Pancreas (tissue), 10 donors: Measurements from ENCODE around the gene SARS2. TPM values are rescaled to one million over a fixed set of nuclear protein-coding genes. Genes with fewer than 3 reads are reported as not detected.

Experiments
- ATAC-seq, 4 donors: fragments of 200-7000 bp; cut with Tn5 transposase; one replicate each; pipeline versions ENCODE4 v1.8.0 to v1.9.1; 2020; ENCODE audit warnings: mild to moderate bottlenecking in 4 of 4, moderate library complexity in 4 of 4
- DNase-seq, 6 donors: peaks; one replicate each; pipeline ENCODE4 v3.0.0-alpha.2; 2020
- FAIRE-seq: peaks from 2 replicates; lab custom pipeline; 2012; peaks lifted over from hg19 to GRCh38; lab: Jason Lieb, UNC
- H3K27ac ChIP-seq, 4 donors: fragments of 200-600 bp; sonication (generic); 1 replicate in 3 of 4; 2 replicates in 1 of 4; pipeline versions ENCODE4 v1.5.0 to v1.8.0; 2020
- H3K27me3 ChIP-seq, 4 donors: fragments of 200-600 bp; one replicate each; pipeline ENCODE4 v1.8.0; 2021
- H3K36me3 ChIP-seq, 3 donors: fragments of 200-600 bp; sonication (generic) in 1 of 3; one replicate each; pipeline versions ENCODE4 v1.5.0 to v1.8.0; 2020 to 2021
- H3K4me1 ChIP-seq, 3 donors: fragments of 200-600 bp; one replicate each; pipeline ENCODE4 v1.8.0; 2021
- H3K4me3 ChIP-seq, 4 donors: fragments of 200-600 bp; sonication (generic) in 2 of 4; one replicate each; pipeline versions ENCODE4 v1.5.0 to v1.8.0; 2020 to 2021
- H3K9me3 ChIP-seq, 4 donors: fragments of 200-600 bp; one replicate each; pipeline ENCODE4 v1.8.0; 2021
- CTCF ChIP-seq, 4 donors: fragments of 200-600 bp; sonication (generic) in 3 of 4; IDR thresholded peaks; one replicate each; pipeline versions ENCODE4 v1.5.0 to v1.8.0; 2021; ENCODE audit warnings: antibody characterized with exemption in 4 of 4
- WGBS, 2 donors: extraction: QIAGEN DNeasy Blood & Tissue Kit; methylation state at CpG; one replicate each; pipeline ENCODE4 v1.1.7; 2013; 5-methylcytosine and 5-hydroxymethylcytosine counted together
- intact Hi-C, 3 donors: fragments of 100-400 bp; cut with DNase I; formaldehyde crosslinking; loops; one replicate each; pipeline versions ENCODE4 v1.11.1 to v1.14.2; 2022
- polyA plus RNA-seq, 2 donors: library from polyadenylated mRNA; stranded (reverse); fragments of 200-250 nt; gene quantifications; one replicate each; pipeline ENCODE4 v1.2.3, GENCODE V29; 2013
- total RNA-seq, 6 donors: library from RNA; stranded (reverse); fragmentation: NEBNext Ultra II Directional in 4 of 6; extraction: Animal tissue kit (Norgen Biotek cat#: 25700) in 4 of 6; gene quantifications; one replicate each; pipeline versions ENCODE4 v1.2.1 to v1.2.4, GENCODE V29; 2021 to 2023
- donor health status: healthy with polysubstance abuse.
- donor health status: DM: no; HTN: no; CAD: no; lungs with moderate emphysema.
- donor health status: DM: no; HTN: no; CAD: no.
- donor health status: control.
- donor health status: control.
- donor health status: Bipolar disorder and iron deficiency.
- donor health status: DM: yes; HTN: yes; CAD: no.
- donor health status: DM: no; HTN: no; CAD: no.
- donor health status: DM: no; HTN: no; CAD: no.
- donor health status: DM: yes; HTN: yes; CAD: no.

SARS2 gene
- total and polyA plus RNA-seq, 8 donors = 8.8 to 80.6 (median 15.4) TPM

- no peak for DNase-seq
- no peak for FAIRE-seq
- 86 to 90% methylated on average over 35 of the region's 35 CpGs for WGBS, 2 donors
- H3K27ac ChIP-seq = no peak overlapping the region
- intact Hi-C loops = no loop called here
- no peaks in the 10 kb centered on the region for H3K9me3 ChIP-seq
- H3K4me3 ChIP-seq = no peak overlapping the region
- peaks cover 0 to 8% (median 5%) of the 10 kb centered on the region in 3 donors for H3K4me1 ChIP-seq
- ATAC-seq = no peak
- H3K27me3 ChIP-seq = no peaks in the 10 kb centered on the region
- H3K36me3 ChIP-seq = peaks cover 0 to 12% (median 9%) of the 10 kb centered on the region in 3 donors
- no peak for TF ChIP-seq CTCF (IDR thresholded peaks at IDR 0.05)
Measured at GRCh38 chr19:38904581-38905539, 25.7 kb downstream of the SARS2 start.

- TF ChIP-seq CTCF (IDR thresholded peaks at IDR 0.05) = no peak
- Histone ChIP-seq H3K4me1 (peaks cover 0 to 19% (median 5%) of the 10 kb centered on the region in 3 donors), H3K4me3 (no peak overlapping the region), H3K36me3 (peaks cover 0 to 9% (median 5%) of the 10 kb centered on the region in 3 donors), H3K27me3 (no peaks in the 10 kb centered on the region), H3K27ac (no peak overlapping the region), H3K9me3 (no peaks in the 10 kb centered on the region)
- WGBS, 2 donors = 98 to 100% methylated on average over 1 of the region's 1 CpG
- DNase-seq = no peak
- ATAC-seq = no peak
- FAIRE-seq = no peak
- intact Hi-C loops = no loop called here
Measured at GRCh38 chr19:38901683-38902082, 28.9 kb downstream of the SARS2 start.

GRCh38 chr19:38900743-38901190 is 29.8 kb downstream of the SARS2 start:
- H3K4me1 ChIP-seq = peaks cover 0 to 19% (median 5%) of the 10 kb centered on the region in 3 donors

GRCh38 chr19:38900202-38900629 is 30.3 kb downstream of the SARS2 start:
- H3K36me3 ChIP-seq = peaks cover 0 to 4% (median 0%) of the 10 kb centered on the region in 3 donors
- H3K9me3 ChIP-seq = no peaks in the 10 kb centered on the region
- H3K27me3 ChIP-seq = no peaks in the 10 kb centered on the region
- DNase-seq = no peak
- intact Hi-C loops = no loop called here
- H3K27ac ChIP-seq = peak overlapping the region; percentile 73 to 87 (median 83)
- H3K4me3 ChIP-seq = peak overlapping the region; percentile 55 to 96 (median 73)
- ATAC-seq = no peak
- no peak for FAIRE-seq
- peaks cover 0 to 19% (median 5%) of the 10 kb centered on the region in 3 donors for H3K4me1 ChIP-seq
- TF ChIP-seq CTCF (IDR thresholded peaks at IDR 0.05) = no peak
- WGBS, 2 donors = 0 to 2% methylated on average over 8 of the region's 8 CpGs

More at GRCh38 chr19:38900743-38901190, 29.8 kb downstream of the SARS2 start:
- no peaks in the 10 kb centered on the region for H3K9me3 ChIP-seq
- intact Hi-C loops = no loop called here
- H3K27ac ChIP-seq = peak overlapping the region in 3 of 4 donors; percentile 73 to 84 (median 82)
- ATAC-seq = no peak
- TF ChIP-seq CTCF (IDR thresholded peaks at IDR 0.05) = no peak
- H3K4me3 ChIP-seq = peak overlapping the region in 3 of 4 donors; percentile 66 to 96 (median 80)
- FAIRE-seq = no peak
- DNase-seq = no peak
- 5 to 12% methylated on average over 3 of the region's 3 CpGs for WGBS, 2 donors
- no peaks in the 10 kb centered on the region for H3K27me3 ChIP-seq
- H3K36me3 ChIP-seq = peaks cover 0 to 9% (median 5%) of the 10 kb centered on the region in 3 donors
